ENCODE results near the gene MPV17L.

GRCh38 chr16:15427648-15428239 lies 32.2 kb downstream of the MPV17L start:
- TF ChIP-seq CTCF (IDR thresholded peaks at IDR 0.05) (peak; percentile 83), IRF3 (IDR thresholded peaks at IDR 0.05; ENCODE audit: low read depth, low read length) (no peak), PBX3 (IDR thresholded peaks at IDR 0.05) (peak; percentile 61; the same call in 1 of the 2 replicates), RAD21 (IDR thresholded peaks at IDR 0.05; ENCODE audit: low read length) (peak; percentile 69), YY1 (IDR thresholded peaks at IDR 0.05; ENCODE audit: low read depth) (no peak), SIN3A (IDR thresholded peaks at IDR 0.05; ENCODE audit: borderline replicate concordance, low read depth, low read length) (peak; percentile 61; the same call in 1 of the 2 replicates), RCOR1 (IDR thresholded peaks at IDR 0.05; ENCODE audit: low read length) (no peak), EP300 (IDR thresholded peaks at IDR 0.05; ENCODE audit: borderline replicate concordance in 1 of 2, low read depth in 1 of 2, low read length in 1 of 2) (0 out of 4 replicates have a peak, but pooled peaks of 1 of the 2 experiments have one; percentile 39), TEAD4 (IDR thresholded peaks at IDR 0.05; ENCODE audit: borderline replicate concordance, insufficient read depth) (no peak), EZH2phosphoT487 (IDR thresholded peaks at IDR 0.05; ENCODE audit: borderline replicate concordance, low read depth) (no peak), CHD2 (IDR thresholded peaks at IDR 0.05; ENCODE audit: low read length, partially characterized antibody) (no peak), USF2 (IDR thresholded peaks at IDR 0.05; ENCODE audit: borderline replicate concordance, low read depth, low read length) (no peak), TAF1 (IDR thresholded peaks at IDR 0.05; ENCODE audit: borderline replicate concordance, low read depth, low read length) (no peak), POLR2AphosphoS5 (IDR thresholded peaks at IDR 0.05; ENCODE audit: low read depth, low read length) (no peak)

Data from SK-N-SH (cell line).